NCI-H1694 (cell line): Measurements from ENCODE around the gene NCOA7.
"Not testable (repeated sequence)": the region's sequence is repeated elsewhere in the genome, so short reads cannot be mapped to it uniquely, and the experiment has no call there.

ENCODE experiments used
- DNase-seq: peaks from one replicate; lab custom pipeline; 2025; lab: John Stamatoyannopoulos, UW

NCOA7 gene

DNA sequence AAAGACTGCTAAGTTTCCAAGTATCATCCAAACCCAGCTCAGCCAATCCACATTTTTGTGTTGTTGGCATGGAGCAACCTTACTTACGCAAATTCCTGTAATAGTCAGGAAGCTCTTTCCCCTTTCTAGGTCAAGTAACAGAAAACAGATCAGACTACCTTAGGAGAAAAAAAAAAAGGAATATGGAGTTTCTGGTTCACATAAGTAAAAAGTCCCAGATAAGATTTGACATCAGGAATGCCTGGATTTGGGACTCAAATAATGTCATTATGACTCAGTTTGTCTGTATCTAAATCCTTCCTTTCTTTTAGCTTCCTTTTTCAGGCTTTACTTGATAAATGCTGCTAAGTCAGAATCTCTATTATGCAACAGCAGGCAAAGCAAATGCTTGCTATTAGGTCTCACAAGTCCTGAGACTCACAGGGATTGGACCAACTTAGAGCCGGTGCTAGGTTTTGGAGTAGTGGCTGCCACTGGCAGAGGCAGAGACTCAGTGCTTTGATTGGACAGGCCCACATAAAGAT is 44.5 kb downstream of the NCOA7 start:
- no peak for DNase-seq

DNA sequence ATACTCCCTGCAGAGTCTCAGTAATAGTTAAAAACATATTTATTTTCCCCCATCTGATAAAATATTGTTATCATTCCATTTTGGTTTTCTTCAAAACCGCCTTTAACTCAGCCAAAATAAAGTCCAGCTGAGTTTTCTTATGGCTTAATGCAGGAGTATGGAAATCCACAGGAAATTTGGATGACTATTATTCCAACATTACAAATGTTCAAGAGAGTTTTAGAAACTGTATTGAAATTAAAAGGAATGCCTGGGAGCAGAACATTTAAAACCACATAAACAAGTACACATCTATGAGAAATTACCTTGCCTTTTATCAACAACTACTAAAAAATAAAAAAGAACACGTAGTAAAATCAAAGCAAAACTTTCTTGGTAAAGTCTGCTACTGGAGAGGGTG is 45.7 kb downstream of the NCOA7 start:
- no peak for DNase-seq

DNA sequence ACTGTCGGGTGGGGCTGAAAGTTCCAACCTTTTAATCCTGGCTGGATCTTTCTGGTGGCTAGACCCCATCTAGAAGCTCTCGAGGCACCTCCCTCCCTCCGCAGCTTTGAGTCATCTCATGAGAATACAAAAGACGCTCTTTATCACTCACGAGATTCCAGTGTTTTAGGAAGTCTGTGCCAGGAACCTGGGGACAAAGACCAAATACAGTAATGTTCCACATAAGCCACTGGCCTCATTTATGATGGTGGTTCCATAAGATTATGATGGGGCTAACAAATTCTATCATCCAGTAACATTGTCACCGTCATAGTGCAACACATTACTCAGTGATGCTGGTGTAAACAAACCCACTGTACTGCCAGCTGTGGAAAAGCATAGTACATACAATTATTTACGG is 48.7 kb downstream of the NCOA7 start:
- DNase-seq = no peak

GRCh38 chr6:125839879-125840278 is 49.1 kb downstream of the NCOA7 start:
- DNase-seq = no peak

- DNase-seq = no peak
Measured at GRCh38 chr6:125841356-125842090, 50.8 kb downstream of the NCOA7 start.

DNA sequence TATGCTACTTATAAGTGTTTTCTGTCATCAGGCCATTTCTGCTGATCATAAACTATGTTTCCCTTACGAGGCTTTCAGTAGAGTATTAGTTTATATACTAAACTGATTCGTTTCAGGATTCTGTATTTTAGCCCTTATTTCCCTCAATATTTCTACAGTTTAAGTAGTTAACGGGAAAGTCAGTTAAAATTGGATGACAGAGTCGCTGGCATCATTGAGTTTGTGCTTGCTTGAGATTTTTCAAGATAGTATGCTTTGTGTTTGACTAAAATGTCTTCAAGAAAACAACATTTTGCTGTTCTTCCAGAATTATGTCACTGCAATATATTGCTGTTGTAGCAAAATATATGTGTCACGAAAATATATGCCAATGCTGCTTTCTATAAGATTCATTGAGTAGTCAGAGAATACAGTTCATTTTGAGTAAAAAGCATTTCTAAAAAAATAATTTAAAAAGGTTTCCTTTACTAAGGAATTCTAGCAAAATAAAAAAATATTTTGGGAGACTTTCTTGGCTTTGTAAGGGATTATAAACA is 51.4 kb downstream of the NCOA7 start:
- DNase-seq = no peak

DNA sequence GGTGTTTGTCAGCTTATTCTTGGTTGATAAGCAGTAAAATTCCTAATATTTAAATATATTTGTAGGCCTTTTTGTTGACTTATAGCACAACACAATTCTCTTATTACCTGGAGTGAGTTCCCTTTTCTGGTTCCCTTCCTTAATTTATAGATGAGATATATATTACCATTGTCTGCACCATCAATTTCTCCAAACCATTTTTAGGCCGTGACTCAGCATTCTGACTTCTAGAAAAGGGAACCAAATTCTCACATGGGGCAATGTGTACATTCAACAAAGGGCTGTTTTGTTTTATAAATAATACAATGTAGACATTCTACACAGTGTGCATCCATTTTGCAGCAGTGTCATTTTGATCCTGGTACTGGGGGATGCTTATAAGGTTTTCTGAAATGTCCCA is 52.8 kb downstream of the NCOA7 start:
- no peak for DNase-seq

DNA sequence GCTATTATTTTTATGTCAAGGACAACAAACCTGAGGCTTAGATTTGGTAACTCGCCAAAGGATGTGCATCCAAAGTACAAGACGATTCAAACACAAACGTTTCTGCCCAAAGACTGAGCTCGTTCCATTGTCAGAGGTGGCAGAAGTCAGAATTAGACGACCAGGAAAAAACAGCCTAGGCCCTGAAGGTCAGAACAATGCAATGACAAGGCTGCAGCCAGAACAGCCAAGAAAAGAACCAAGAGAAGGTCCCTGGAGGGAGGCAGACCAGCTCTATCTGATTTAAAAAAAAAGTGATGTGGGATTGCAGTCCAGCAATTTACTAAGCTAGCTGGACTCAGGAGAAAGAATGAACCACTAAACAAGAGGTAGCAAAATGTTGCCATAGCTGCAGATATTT is 54.2 kb downstream of the NCOA7 start:
- no peak for DNase-seq

- no peak for DNase-seq
Measured at GRCh38 chr6:125846292-125847024, 55.7 kb downstream of the NCOA7 start.

GRCh38 chr6:125848286-125848685 is 57.5 kb downstream of the NCOA7 start:
- DNase-seq = not testable (repeated sequence)

DNA sequence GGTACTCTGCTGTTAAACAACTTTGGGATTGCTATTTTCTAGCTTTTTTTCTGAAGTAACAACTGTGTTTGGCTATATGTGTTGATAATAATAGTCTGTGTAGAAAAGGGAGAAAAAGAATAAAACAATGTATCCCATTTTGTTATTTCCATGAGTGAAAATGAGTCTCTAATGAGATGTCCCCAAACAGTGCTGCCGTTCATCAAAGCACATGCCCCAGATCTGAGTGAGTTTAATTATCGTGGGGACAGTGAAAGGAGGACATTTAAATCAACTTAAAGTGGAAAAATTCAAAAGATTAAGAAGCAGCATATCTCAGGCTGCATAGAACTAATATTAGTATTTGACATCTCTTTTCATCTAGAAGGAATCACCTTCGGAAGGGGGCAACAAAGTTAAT is 59.6 kb downstream of the NCOA7 start:
- no peak for DNase-seq

DNA sequence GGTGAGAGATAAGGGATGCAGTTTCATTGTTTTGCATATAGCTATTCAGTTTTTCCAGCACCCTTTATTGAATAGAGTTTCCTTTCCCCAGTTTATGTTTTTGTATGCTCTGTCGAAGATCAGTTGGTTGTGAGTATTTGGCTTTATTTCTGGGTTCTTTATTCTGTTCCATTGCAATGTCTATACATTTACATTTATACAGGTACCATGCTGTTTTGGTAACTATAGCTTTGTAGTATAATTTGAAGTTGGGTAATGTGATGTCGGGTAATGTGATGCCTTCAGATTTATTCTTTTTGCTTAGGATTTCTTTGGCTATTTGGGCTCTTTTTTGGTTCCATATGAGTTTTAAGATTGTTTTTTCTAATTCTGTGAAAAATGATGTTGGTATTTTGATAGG is 61.8 kb downstream of the NCOA7 start:
- no peak for DNase-seq

DNA sequence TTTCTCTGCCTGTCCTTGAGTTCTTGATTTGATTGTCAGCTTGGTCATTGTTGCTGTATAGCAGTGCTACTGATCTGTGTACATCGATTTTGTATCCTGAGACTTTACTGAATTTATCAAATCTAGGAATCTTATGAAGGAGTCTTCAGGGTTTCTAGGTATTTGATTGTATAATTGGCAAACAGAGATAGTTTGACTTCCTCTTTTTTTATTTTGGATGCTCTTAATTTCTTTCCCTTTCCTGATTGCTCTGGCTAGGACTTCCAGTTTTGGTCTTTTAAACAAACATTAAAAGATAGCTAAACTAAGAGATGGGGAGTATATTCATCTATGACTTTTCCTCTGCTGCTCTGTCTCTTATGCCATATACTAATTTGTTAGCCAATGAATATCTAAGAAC is 62.4 kb downstream of the NCOA7 start:
- no peak for DNase-seq

DNA sequence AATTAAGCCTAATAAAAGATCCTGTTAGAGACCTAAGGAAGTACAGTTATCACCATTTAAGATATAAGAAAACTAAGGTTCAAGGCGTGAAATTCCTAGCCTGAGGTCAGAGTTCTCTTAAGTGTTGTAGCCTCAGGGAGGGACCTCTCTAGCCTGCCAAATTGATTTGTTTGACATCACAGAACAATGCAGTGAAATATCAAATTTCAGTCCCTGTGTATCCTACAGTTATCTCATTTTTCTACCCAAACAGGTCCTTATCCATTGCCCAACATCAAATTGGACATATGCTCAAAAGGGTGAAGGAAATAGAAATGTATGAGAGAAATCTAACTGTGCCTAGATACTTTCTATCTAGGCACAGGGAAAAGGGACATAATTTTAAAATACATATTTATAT is 63.0 kb downstream of the NCOA7 start:
- DNase-seq = no peak

- no peak for DNase-seq
Measured at GRCh38 chr6:125854355-125854754, 63.6 kb downstream of the NCOA7 start.

GRCh38 chr6:125855783-125856182 is 65.0 kb downstream of the NCOA7 start:
- DNase-seq = no peak

DNA sequence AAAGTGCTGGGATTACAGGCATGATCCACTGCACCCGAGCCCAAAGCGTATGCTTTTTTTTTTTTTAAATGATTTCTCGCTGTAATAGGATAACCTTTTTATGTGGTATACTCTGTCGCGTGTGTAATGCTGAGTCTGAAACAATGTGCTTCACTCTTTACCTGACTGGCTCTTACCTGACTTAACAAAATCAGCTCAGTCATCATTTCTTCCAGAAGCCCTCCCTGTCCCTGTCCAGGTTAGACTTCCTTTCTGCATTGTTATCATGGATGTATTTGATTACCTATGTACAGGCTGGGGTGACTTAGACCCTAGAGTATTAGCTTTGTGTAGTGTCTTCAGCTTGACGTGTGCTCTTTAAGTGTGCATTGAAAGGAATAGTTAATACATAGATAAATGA is 67.1 kb downstream of the NCOA7 start:
- no peak for DNase-seq

DNA sequence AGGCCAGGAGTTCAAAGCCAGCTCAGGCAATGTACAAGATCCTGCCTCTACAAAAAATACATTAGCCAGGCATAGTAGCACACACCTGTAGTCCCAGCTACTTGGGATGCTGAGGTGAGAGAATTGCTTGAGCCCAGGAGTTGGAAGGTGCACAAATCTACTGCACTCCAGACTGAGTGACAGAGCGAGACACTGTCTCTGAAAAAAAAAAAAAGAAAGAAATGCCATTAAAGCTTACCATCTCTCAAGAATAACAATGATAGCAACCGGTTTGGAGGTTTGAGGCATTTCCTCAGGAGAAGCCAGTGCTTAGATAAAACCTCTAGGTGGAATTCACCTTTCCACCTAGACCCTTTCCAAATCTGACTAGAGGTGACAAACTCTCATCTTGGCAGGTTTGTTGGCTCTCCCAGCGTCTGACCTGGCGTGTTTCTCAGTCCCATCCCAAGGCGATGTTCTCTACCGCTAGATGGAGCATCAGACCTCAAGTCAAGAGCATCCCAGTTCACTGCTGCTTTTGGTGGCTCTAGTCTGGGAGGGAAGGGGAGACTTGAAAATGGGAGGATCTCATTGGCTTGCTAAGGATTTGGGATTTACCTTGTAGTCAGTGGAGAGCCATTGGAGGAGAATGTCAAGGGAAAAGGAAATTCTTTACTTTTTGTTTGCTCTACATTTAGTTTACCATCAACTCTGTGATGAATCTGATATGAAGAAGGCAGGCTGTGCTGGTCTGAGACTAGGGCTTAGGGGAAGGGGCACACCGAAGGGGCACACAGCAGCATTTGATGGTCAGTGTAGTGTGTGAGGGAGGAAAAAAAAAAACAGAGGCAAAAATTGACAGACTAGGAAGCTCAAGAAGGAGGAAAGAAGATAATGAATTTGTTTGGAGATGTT is 67.9 kb downstream of the NCOA7 start:
- no peak for DNase-seq

DNA sequence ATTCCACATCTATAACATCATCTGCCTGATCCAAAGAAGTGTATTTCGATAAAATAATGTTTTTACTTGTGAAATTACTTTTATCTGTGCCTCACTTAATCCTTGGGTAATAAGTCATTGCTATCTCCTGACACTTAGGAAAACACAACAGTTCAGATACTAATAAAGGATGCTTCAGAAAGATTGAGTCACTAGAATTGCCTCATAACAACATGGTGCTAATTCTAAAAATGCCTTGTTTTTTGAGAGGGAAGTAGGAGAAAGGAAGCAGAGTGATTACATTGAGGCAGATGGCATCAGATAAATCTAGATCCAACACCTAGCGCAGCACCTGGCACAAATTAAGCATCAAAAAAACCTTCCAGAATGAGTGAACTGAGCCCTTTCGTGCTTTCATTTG is 69.0 kb downstream of the NCOA7 start:
- no peak for DNase-seq

- DNase-seq = no peak
Measured at GRCh38 chr6:125863023-125863422, 72.3 kb downstream of the NCOA7 start.

DNA sequence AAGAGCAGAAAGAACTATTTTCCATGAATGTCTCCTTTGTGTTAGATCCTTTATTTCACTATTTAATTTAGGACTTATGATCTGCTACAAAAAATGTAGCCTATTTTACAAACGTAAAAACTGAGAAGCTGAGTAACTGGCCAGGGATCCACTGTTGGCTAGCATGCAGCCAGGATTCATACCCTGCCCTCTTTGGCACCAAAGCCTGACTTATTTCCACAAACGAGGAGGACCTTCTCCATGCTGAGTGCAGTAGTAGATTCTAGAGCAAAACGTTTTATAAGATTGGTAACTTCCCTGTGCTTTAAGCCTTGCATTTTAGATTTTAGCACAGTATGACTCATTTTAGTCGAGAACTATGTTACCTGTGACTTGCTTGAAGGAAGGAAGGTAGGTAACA is 74.3 kb downstream of the NCOA7 start:
- DNase-seq = no peak

DNA sequence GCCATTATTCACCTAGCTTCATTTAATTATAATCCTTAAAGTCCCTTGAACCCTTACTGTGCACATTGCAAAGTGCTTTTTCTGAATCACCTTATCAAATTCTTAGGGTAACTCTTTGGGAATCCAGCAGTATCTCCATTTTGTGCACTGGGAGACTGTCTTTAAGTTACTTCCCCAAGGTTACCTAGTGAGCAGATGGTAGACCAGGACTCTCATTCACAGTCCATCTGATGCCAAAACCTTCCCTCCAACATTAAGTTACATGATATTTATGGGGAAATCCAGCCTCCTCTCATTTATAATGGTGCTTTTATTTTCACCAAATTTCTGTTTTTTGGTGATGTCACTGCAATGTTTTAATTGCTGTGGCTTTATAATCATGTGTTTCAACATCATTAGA is 75.7 kb downstream of the NCOA7 start:
- DNase-seq = peak; percentile 27
